Measurements from ENCODE around the gene IFIT2. TPM values are rescaled to one million over a fixed set of nuclear protein-coding genes. Genes with fewer than 3 reads are reported as not detected.

Gene IFIT2
- total RNA-seq, 1 experiment from 2014 or later: not detected

- Histone ChIP-seq H3K18ac (ENCODE audit: insufficient read length, low read depth, low read length) (no peak overlapping the region), H3K4me1 (ENCODE audit: insufficient read depth, low read length) (peaks cover 3% of the 10 kb centered on the region; the same call in 1 of the 2 replicates), H3K27me3 (ENCODE audit: insufficient read depth, low read length) (no peaks in the 10 kb centered on the region), H2AFZ (ENCODE audit: low read length) (no peak overlapping the region), H3K79me2 (ENCODE audit: insufficient read depth, low read length) (no peaks in the 10 kb centered on the region), H3K23ac (ENCODE audit: insufficient read length, low read depth, low read length) (no peak overlapping the region), H3K27ac (ENCODE audit: insufficient read length, low read depth, low read length) (no peak overlapping the region), H4K91ac (ENCODE audit: insufficient read length, low read depth, low read length) (no peak overlapping the region), H4K8ac (replicated peaks; ENCODE audit: insufficient read length, low read depth, low read length) (no peak overlapping the region), H3K9me3 (ENCODE audit: control insufficient read depth, low read depth, low read length) (no peaks in the 10 kb centered on the region), H3K4me2 (ENCODE audit: insufficient read depth, insufficient read length, low read length) (no peak overlapping the region), H2BK5ac (ENCODE audit: insufficient read length, low read length) (no peak overlapping the region), H3K9ac (ENCODE audit: extremely low read depth, insufficient read length, low read length) (no peak overlapping the region), H2BK20ac (ENCODE audit: low read depth, low read length, poor library complexity, severe bottlenecking) (no peak overlapping the region), H3K79me1 (ENCODE audit: insufficient read depth, low read depth, low read length, poor library complexity, severe bottlenecking) (no peaks in the 10 kb centered on the region), H2BK15ac (ENCODE audit: low read depth, low read length) (no peak overlapping the region), H3K56ac (ENCODE audit: insufficient read length, low read depth, low read length) (no peak overlapping the region), H2BK12ac (ENCODE audit: insufficient read length, low read depth, low read length) (no peak overlapping the region), H3K14ac (ENCODE audit: insufficient read depth, low read length) (no peak overlapping the region), H2BK120ac (ENCODE audit: low read depth, low read length, poor library complexity, severe bottlenecking) (no peak overlapping the region), H3K4ac (ENCODE audit: low read depth, low read length) (no peak overlapping the region), H3T11ph (ENCODE audit: low read length) (no peak overlapping the region), H2AK5ac (ENCODE audit: insufficient read length, low read length) (no peak overlapping the region), H4K5ac (ENCODE audit: insufficient read length, low read depth, low read length) (no peak overlapping the region), H3K23me2 (ENCODE audit: insufficient read length, low read depth, low read length, poor library complexity, severe bottlenecking) (no peaks in the 10 kb centered on the region), H4K20me1 (ENCODE audit: control insufficient read depth, insufficient read depth, insufficient read length) (no peaks in the 10 kb centered on the region)
- WGBS (ENCODE audit: extremely low coverage, insufficient read length, low lambda C conversion rate): no CpG with 5 or more reads among the region's 4 CpGs
- DNase-seq: no peak
- Mint-ChIP-seq H3K9me3 (peaks cover 11 to 15% of the 10 kb centered on the region in 2 experiments), H3K27ac (no peak overlapping the region), H3K27me3 (ENCODE audit: low read depth) (0 out of 2 replicates have a peak, but pooled peaks cover 2% of the 10 kb centered on the region), H3K36me3 (ENCODE audit: insufficient read depth in 1 of 3, low read depth in 3 of 3) (peaks cover 10 to 14% (median 11%) of the 10 kb centered on the region in 3 experiments; a peak in 6 of 7 replicates), H3K4me3 (no peak overlapping the region), H3K4me1 (peaks cover 26 to 29% of the 10 kb centered on the region in 2 experiments)
- no peak for TF ChIP-seq CTCF (conservative IDR thresholded peaks at IDR 0.05)
These were observed 20.0 kb upstream of the IFIT2 start for GRCh38 chr10:89281606-89282395.

Data from H9 (cell line).